SK-N-SH (cell line): ENCODE measurements around the gene HOXD11. TPM values are rescaled to one million over a fixed set of nuclear protein-coding genes. Genes with fewer than 3 reads are reported as not detected.

ENCODE experiments used
- CTCF ChIA-PET: fragments of 300-600, 350-600 bp; formaldehyde crosslinking; extraction: SDS; loops from one replicate; lab custom pipeline; 2021; lab: Yijun Ruan, JAX
- POLR2A ChIA-PET: fragments of 350-600 bp; sonication (Branson Sonifier 250); formaldehyde crosslinking; extraction: SDS; loops from one replicate; lab custom pipeline; 2020; ENCODE audit warnings: antibody characterized with exemption, inconsistent platforms; lab: Yijun Ruan, JAX
- DNase-seq: peaks from one replicate; pipeline ENCODE4 v3.0.0; 2012
- H2AFZ ChIP-seq: fragments of 200-600 bp; sonication (generic); 2 replicates; pipeline ENCODE4 v1.8.1; 2016; ENCODE audit warnings: antibody characterized with exemption, mild to moderate bottlenecking, low read depth
- H3F3A ChIP-seq: fragments of 200-600 bp; sonication (generic); replicated peaks from 2 replicates; pipeline ENCODE3; 2016; ENCODE audit warnings: antibody characterized with exemption, mild to moderate bottlenecking; ENCODE audit not compliant: insufficient read depth
- H3K27ac ChIP-seq, 2 experiments: fragments of 200-500 bp in 1 of 2; fragments of 200-600 bp in 1 of 2; sonication (Bioruptor generic) in 1 of 2; sonication (generic), shearing (Covaris generic) in 1 of 2; 2 replicates each; pipeline versions ENCODE4 v1.5.1 to v1.6.1; 2014 to 2016; ENCODE audit warnings: low read depth in 2 of 2, inconsistent platforms in 1 of 2, low read length in 1 of 2, mild to moderate bottlenecking in 1 of 2, mixed read lengths in 1 of 2
- H3K27me3 ChIP-seq: fragments of 200-600 bp; sonication (generic), shearing (Covaris generic); 2 replicates; pipeline ENCODE4 v1.6.1; 2016; ENCODE audit warnings: mixed run types; ENCODE audit not compliant: insufficient read depth
- H3K36me3 ChIP-seq, 2 experiments: fragments of 200-500 bp in 1 of 2; fragments of 200-600 bp in 1 of 2; sonication (Bioruptor generic) in 1 of 2; sonication (generic) in 1 of 2; replicated peaks in 1 of 2; 2 replicates each; pipeline versions ENCODE3 to v1.5.1; 2014 to 2016; ENCODE audit warnings: low read length in 1 of 2, mild to moderate bottlenecking in 1 of 2; ENCODE audit not compliant: insufficient read depth in 2 of 2, control insufficient read depth in 1 of 2
- H3K4me1 ChIP-seq, 2 experiments: fragments of 200-500 bp in 1 of 2; fragments of 200-600 bp in 1 of 2; sonication (Bioruptor generic) in 1 of 2; sonication (generic), shearing (Covaris generic) in 1 of 2; 2 replicates each; pipeline versions ENCODE4 v1.5.1 to v1.6.1; 2014 to 2016; ENCODE audit warnings: low read depth in 1 of 2, low read length in 1 of 2, mixed run types in 1 of 2; ENCODE audit not compliant: insufficient read depth in 2 of 2, control insufficient read depth in 1 of 2
- H3K4me2 ChIP-seq: fragments of 200-600 bp; sonication (generic), shearing (Covaris generic); 2 replicates; pipeline ENCODE4 v1.6.1; 2017; ENCODE audit warnings: mixed run types
- H3K4me3 ChIP-seq, 2 experiments: fragments of 200-500 bp in 1 of 2; fragments of 200-600 bp in 1 of 2; sonication (Bioruptor generic) in 1 of 2; sonication (generic), shearing (Covaris generic) in 1 of 2; 2 replicates each; pipeline versions ENCODE4 v1.5.1 to v1.8.1; 2014 to 2016; ENCODE audit warnings: low read depth in 2 of 2, inconsistent platforms in 1 of 2, low read length in 1 of 2, mild to moderate bottlenecking in 1 of 2, mixed read lengths in 1 of 2, moderate library complexity in 1 of 2
- H3K79me2 ChIP-seq: fragments of 200-600 bp; sonication (generic); 2 replicates; pipeline ENCODE4 v1.8.1; 2017; ENCODE audit warnings: mild to moderate bottlenecking; ENCODE audit not compliant: insufficient read depth
- H3K9ac ChIP-seq: fragments of 200-600 bp; sonication (generic); 2 replicates; pipeline ENCODE4 v1.6.1; 2017; ENCODE audit warnings: mixed run types
- H3K9me2 ChIP-seq: fragments of 200-600 bp; sonication (generic); 2 replicates; pipeline ENCODE4 v1.6.1; 2017; ENCODE audit warnings: mixed run types
- H3K9me3 ChIP-seq: fragments of 200-600 bp; sonication (generic); 2 replicates; pipeline ENCODE4 v1.6.1; 2017; ENCODE audit warnings: mixed run types, mild to moderate bottlenecking, moderate library complexity
- H4K20me1 ChIP-seq: fragments of 200-600 bp; sonication (generic); 2 replicates; pipeline ENCODE4 v1.6.1; 2017; ENCODE audit warnings: mild to moderate bottlenecking, mixed run types; ENCODE audit not compliant: insufficient read depth
- CHD2 ChIP-seq: fragments of 150-350 bp; IDR thresholded peaks from 2 replicates; pipeline ENCODE4 v1.6.1; 2018; ENCODE audit warnings: low read length; ENCODE audit not compliant: partially characterized antibody
- ELF1 ChIP-seq: IDR thresholded peaks from 2 replicates; pipeline ENCODE4 v1.4.0; 2012
- FOXJ3 ChIP-seq: sonication (generic); formaldehyde crosslinking; IDR thresholded peaks from 2 replicates; pipeline ENCODE4 v1.5.1; 2020; ENCODE audit warnings: mild to moderate bottlenecking, missing genetic modification reagents
- FOXM1 ChIP-seq: IDR thresholded peaks from 2 replicates; pipeline ENCODE4 v1.4.0; 2012; ENCODE audit warnings: low read depth, mild to moderate bottlenecking
- POLR2AphosphoS5 ChIP-seq: IDR thresholded peaks from 2 replicates; pipeline ENCODE4 v1.6.1; 2012; ENCODE audit warnings: low read depth, low read length
- RCOR1 ChIP-seq: fragments of 150-350 bp; IDR thresholded peaks from 2 replicates; pipeline ENCODE4 v1.6.1; 2017; ENCODE audit warnings: antibody characterized with exemption, low read length
- SMC3 ChIP-seq: IDR thresholded peaks from 2 replicates; pipeline ENCODE4 v1.6.1; 2012; ENCODE audit warnings: low read depth, low read length, improper control_type of control experiment
- TEAD4 ChIP-seq: IDR thresholded peaks from 2 replicates; pipeline ENCODE4 v1.4.0; 2012; ENCODE audit warnings: mild to moderate bottlenecking, borderline replicate concordance; ENCODE audit not compliant: insufficient read depth
- WGBS: methylation state at CpG from one replicate; pipeline ENCODE4 v1.1.6; 2017; ENCODE audit warnings: low lambda C conversion rate; 5-methylcytosine and 5-hydroxymethylcytosine counted together
- polyA plus RNA-seq, 3 experiments: library from polyadenylated mRNA; depleted of rRNA; stranded (reverse); fragments of >200 nt; gene quantifications; 2 replicates each; pipeline ENCODE4 v1.2.3, GENCODE V29; 2012
- TF ChIP-seq, protein P1 (sequence below): IDR thresholded peaks from 2 replicates; pipeline ENCODE4 v1.6.1; 2012; ENCODE audit warnings: mild to moderate bottlenecking, low read depth, low read length, moderate library complexity
- TF ChIP-seq, protein P2 (sequence below): IDR thresholded peaks from 2 replicates; pipeline ENCODE4 v1.4.0; 2012; ENCODE audit warnings: low read depth, borderline replicate concordance
- TF ChIP-seq, protein P3 (sequence below): IDR thresholded peaks from 2 replicates; pipeline ENCODE4 v1.4.0; 2012; ENCODE audit warnings: low read depth, borderline replicate concordance
- TF ChIP-seq, protein P4 (sequence below): fragments of 150-350 bp; IDR thresholded peaks from 2 replicates; pipeline ENCODE4 v1.6.1; 2016; ENCODE audit warnings: mild to moderate bottlenecking, low read depth, low read length
- TF ChIP-seq, protein P5 (sequence below): fragments of 200-600 bp; sonication (generic); IDR thresholded peaks from 2 replicates; pipeline ENCODE4 v1.6.1; 2017; ENCODE audit warnings: antibody characterized with exemption, mild to moderate bottlenecking, moderate library complexity

HOXD11 gene
- polyA plus RNA-seq, 1 of the 3 experiments (the other 2 are of a cell fraction) = not detected

DNA sequence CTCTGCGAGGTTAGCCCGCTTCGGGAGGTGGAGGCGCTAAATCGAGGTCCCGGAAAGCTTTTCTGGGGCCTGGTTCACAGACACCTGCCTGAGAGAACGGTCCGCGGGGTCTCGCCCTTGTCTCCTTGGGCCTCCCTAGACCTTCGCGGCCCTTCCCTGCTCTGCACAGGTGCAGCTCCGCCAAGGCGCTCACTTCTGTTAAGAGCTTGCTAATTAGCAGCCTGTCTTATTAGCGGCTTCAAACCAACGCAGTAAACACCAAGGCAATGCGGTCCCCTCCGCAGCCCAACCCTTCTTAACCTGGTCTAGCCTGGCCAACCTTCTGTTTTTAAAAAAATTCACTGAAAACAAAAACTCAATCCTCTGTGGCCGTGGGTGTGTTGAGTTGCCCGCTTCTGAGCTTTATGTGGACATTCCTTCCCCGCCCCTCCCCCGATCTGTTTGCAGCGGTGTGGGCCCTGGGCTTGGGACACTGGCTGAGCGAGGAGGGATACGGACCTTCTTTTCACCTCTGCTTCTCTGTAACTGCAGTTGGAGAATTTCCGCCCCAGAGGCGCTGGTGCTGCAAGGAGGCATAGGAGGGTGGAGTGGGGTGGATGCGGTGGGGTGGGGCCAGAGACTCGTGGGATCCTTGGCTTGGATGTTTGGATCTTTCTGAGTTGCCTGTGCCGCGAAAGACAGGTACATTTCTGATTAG lies 40.9 kb downstream of the HOXD11 start:
- Histone ChIP-seq H3K27me3 (no peaks in the 10 kb centered on the region), H3K9me3 (no peaks in the 10 kb centered on the region)
- CTCF ChIA-PET = interaction anchor here (0.9 to 4.4 kb wide), 5 partner anchors 8 to 503 kb away, joined by 3 to 24 read pairs (median 4); no protein-coding TSS in a partner anchor

DNA sequence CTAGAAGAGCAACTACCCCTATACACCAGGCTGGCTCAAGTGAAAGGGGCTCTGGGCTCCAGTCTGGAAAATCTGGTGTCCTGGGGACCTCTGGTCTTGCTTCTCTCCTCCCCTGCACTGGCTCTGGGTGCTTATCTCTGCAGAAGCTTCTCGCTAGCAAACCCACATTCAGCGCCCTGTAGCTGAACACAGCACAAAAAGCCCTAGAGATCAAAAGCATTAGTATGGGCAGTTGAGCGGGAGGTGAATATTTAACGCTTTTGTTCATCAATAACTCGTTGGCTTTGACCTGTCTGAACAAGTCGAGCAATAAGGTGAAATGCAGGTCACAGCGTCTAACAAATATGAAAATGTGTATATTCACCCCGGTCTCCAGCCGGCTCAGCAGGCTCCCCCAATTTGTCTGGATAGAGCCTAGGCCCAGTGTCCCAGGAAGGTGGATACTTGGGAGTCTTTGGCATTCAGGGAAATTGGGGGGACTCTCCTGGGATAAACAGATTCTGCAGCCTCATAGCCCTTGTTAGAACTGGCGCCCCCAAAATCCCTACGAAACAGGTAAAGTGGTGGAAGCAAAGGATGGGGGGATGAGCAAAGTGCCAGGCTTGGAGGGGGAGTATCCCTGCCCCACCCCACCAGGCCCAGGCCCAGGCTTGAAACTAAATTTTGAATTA lies 41.8 kb downstream of the HOXD11 start:
- ChIA-PET CTCF (interaction anchor here (1.0 to 4.4 kb wide), 2 partner anchors 9 to 502 kb away, joined by 3 to 24 read pairs; no protein-coding TSS in a partner anchor), POLR2A (no interaction called here)
- Histone ChIP-seq H3K9ac (no peak overlapping the region), H3K36me3 (peaks cover 0 to 14% of the 10 kb centered on the region in 2 experiments), H3K79me2 (peaks cover 4% of the 10 kb centered on the region; the same call in 1 of the 2 replicates), H3K4me1 (peaks cover 0 to 8% of the 10 kb centered on the region in 2 experiments; a peak in 1 of 4 replicates), H2AFZ (no peak overlapping the region), H3F3A (no peaks in the 10 kb centered on the region), H3K9me2 (no peaks in the 10 kb centered on the region), H4K20me1 (no peaks in the 10 kb centered on the region), H3K4me2 (no peak overlapping the region), H3K27me3 (no peaks in the 10 kb centered on the region), H3K9me3 (no peaks in the 10 kb centered on the region), H3K4me3 (no peak overlapping the region), H3K27ac (no peak overlapping the region; a peak in 1 of 4 replicates)
- 92% methylated on average over 11 of the region's 11 CpGs for WGBS
- DNase-seq = no peak
- no peak for TF ChIP-seq TEAD4
- no peak for TF ChIP-seq POLR2AphosphoS5
- TF ChIP-seq FOXJ3 (CRISPR knock-in tag) = no peak
- TF ChIP-seq, protein P1, sequence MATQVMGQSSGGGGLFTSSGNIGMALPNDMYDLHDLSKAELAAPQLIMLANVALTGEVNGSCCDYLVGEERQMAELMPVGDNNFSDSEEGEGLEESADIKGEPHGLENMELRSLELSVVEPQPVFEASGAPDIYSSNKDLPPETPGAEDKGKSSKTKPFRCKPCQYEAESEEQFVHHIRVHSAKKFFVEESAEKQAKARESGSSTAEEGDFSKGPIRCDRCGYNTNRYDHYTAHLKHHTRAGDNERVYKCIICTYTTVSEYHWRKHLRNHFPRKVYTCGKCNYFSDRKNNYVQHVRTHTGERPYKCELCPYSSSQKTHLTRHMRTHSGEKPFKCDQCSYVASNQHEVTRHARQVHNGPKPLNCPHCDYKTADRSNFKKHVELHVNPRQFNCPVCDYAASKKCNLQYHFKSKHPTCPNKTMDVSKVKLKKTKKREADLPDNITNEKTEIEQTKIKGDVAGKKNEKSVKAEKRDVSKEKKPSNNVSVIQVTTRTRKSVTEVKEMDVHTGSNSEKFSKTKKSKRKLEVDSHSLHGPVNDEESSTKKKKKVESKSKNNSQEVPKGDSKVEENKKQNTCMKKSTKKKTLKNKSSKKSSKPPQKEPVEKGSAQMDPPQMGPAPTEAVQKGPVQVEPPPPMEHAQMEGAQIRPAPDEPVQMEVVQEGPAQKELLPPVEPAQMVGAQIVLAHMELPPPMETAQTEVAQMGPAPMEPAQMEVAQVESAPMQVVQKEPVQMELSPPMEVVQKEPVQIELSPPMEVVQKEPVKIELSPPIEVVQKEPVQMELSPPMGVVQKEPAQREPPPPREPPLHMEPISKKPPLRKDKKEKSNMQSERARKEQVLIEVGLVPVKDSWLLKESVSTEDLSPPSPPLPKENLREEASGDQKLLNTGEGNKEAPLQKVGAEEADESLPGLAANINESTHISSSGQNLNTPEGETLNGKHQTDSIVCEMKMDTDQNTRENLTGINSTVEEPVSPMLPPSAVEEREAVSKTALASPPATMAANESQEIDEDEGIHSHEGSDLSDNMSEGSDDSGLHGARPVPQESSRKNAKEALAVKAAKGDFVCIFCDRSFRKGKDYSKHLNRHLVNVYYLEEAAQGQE = no peak
- no peak for TF ChIP-seq ELF1
- TF ChIP-seq RCOR1 = no peak
- TF ChIP-seq SMC3 = no peak
- TF ChIP-seq, protein P2, sequence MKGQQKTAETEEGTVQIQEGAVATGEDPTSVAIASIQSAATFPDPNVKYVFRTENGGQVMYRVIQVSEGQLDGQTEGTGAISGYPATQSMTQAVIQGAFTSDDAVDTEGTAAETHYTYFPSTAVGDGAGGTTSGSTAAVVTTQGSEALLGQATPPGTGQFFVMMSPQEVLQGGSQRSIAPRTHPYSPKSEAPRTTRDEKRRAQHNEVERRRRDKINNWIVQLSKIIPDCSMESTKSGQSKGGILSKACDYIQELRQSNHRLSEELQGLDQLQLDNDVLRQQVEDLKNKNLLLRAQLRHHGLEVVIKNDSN = no peak
- TF ChIP-seq, protein P3, sequence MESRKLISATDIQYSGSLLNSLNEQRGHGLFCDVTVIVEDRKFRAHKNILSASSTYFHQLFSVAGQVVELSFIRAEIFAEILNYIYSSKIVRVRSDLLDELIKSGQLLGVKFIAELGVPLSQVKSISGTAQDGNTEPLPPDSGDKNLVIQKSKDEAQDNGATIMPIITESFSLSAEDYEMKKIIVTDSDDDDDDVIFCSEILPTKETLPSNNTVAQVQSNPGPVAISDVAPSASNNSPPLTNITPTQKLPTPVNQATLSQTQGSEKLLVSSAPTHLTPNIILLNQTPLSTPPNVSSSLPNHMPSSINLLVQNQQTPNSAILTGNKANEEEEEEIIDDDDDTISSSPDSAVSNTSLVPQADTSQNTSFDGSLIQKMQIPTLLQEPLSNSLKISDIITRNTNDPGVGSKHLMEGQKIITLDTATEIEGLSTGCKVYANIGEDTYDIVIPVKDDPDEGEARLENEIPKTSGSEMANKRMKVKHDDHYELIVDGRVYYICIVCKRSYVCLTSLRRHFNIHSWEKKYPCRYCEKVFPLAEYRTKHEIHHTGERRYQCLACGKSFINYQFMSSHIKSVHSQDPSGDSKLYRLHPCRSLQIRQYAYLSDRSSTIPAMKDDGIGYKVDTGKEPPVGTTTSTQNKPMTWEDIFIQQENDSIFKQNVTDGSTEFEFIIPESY = no peak
- TF ChIP-seq CHD2 = no peak

More for the DNA sequence above, 40.9 kb downstream of the HOXD11 start:
- TF ChIP-seq, protein P4, sequence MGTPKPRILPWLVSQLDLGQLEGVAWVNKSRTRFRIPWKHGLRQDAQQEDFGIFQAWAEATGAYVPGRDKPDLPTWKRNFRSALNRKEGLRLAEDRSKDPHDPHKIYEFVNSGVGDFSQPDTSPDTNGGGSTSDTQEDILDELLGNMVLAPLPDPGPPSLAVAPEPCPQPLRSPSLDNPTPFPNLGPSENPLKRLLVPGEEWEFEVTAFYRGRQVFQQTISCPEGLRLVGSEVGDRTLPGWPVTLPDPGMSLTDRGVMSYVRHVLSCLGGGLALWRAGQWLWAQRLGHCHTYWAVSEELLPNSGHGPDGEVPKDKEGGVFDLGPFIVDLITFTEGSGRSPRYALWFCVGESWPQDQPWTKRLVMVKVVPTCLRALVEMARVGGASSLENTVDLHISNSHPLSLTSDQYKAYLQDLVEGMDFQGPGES = no peak
- TF ChIP-seq RCOR1 (no peak), FOXM1 (no peak)
- TF ChIP-seq, protein P5, sequence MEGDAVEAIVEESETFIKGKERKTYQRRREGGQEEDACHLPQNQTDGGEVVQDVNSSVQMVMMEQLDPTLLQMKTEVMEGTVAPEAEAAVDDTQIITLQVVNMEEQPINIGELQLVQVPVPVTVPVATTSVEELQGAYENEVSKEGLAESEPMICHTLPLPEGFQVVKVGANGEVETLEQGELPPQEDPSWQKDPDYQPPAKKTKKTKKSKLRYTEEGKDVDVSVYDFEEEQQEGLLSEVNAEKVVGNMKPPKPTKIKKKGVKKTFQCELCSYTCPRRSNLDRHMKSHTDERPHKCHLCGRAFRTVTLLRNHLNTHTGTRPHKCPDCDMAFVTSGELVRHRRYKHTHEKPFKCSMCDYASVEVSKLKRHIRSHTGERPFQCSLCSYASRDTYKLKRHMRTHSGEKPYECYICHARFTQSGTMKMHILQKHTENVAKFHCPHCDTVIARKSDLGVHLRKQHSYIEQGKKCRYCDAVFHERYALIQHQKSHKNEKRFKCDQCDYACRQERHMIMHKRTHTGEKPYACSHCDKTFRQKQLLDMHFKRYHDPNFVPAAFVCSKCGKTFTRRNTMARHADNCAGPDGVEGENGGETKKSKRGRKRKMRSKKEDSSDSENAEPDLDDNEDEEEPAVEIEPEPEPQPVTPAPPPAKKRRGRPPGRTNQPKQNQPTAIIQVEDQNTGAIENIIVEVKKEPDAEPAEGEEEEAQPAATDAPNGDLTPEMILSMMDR = no peak
- POLR2A ChIA-PET = no interaction called here
- H2AFZ ChIP-seq = no peak overlapping the region
- H3K79me2 ChIP-seq = peaks cover 4% of the 10 kb centered on the region; the same call in 1 of the 2 replicates
- peaks cover 0 to 8% of the 10 kb centered on the region in 2 experiments; a peak in 1 of 4 replicates for H3K4me1 ChIP-seq
- H3K27ac ChIP-seq = no peak overlapping the region; a peak in 1 of 4 replicates
- no peaks in the 10 kb centered on the region for H3F3A ChIP-seq
- H3K9ac ChIP-seq = no peak overlapping the region
- no peak overlapping the region for H3K4me3 ChIP-seq
- no peak overlapping the region for H3K4me2 ChIP-seq
- DNase-seq = no peak
- no peaks in the 10 kb centered on the region for H3K9me2 ChIP-seq
- H3K36me3 ChIP-seq = peaks cover 0 to 6% of the 10 kb centered on the region in 2 experiments
- no peaks in the 10 kb centered on the region for H4K20me1 ChIP-seq
- WGBS = 95% methylated on average over 28 of the region's 31 CpGs
